Activated naive CD4-positive, alpha-beta T cell treated with anti-CD3 and anti-CD28 coated beads, Interleukin-2, amount 50 U/mL, for 24 hours (primary cell): ENCODE data around the gene MEPCE.
"Not testable (repeated sequence)": the region's sequence is repeated elsewhere in the genome, so short reads cannot be mapped to it uniquely, and the experiment has no call there.

Experiments
- H3K27ac Mint-ChIP-seq: one replicate; pipeline ENCODE4 v1.8.0; 2021; ENCODE audit warnings: mild to moderate bottlenecking, mixed read lengths
- H3K27me3 Mint-ChIP-seq: one replicate; pipeline ENCODE4 v1.8.0; 2021; ENCODE audit warnings: mixed read lengths
- H3K36me3 Mint-ChIP-seq: one replicate; pipeline ENCODE4 v1.8.0; 2021; ENCODE audit warnings: mixed read lengths
- H3K4me1 Mint-ChIP-seq: one replicate; pipeline ENCODE4 v1.8.0; 2021; ENCODE audit warnings: mixed read lengths
- H3K4me3 Mint-ChIP-seq: one replicate; pipeline ENCODE4 v1.8.0; 2021; ENCODE audit warnings: mild to moderate bottlenecking, mixed read lengths
- H3K9me3 Mint-ChIP-seq: one replicate; pipeline ENCODE4 v1.8.0; 2021; ENCODE audit warnings: mixed read lengths

The MEPCE gene

GRCh38 chr7:100429637-100430492, at the start of gene MEPCE:
Gene MEPCE (plus strand): TSS chr7:100429831. CDS start chr7:100430019, 188 bp downstream.
- Mint-ChIP-seq H3K4me1 (peaks cover 45% of the 10 kb centered on the region), H3K27me3 (no peaks in the 10 kb centered on the region), H3K36me3 (peaks cover 12% of the 10 kb centered on the region), H3K4me3 (peak within 1 kb of the TSS; percentile 98), H3K9me3 (no peaks in the 10 kb centered on the region), H3K27ac (peak within 1 kb of the TSS; percentile 99)

GRCh38 chr7:100380196-100380595, 49.4 kb upstream of the MEPCE start:
- Mint-ChIP-seq H3K9me3 (no peaks in the 10 kb centered on the region), H3K27ac (no peak overlapping the region), H3K36me3 (peaks cover 2% of the 10 kb centered on the region), H3K4me1 (peaks cover 6% of the 10 kb centered on the region), H3K27me3 (no peaks in the 10 kb centered on the region), H3K4me3 (no peak overlapping the region)

GRCh38 chr7:100381531-100382233, 47.9 kb upstream of the MEPCE start:
- H3K27ac Mint-ChIP-seq, H3K36me3 Mint-ChIP-seq, H3K27me3 Mint-ChIP-seq, H3K4me3 Mint-ChIP-seq, H3K4me1 Mint-ChIP-seq, H3K9me3 Mint-ChIP-seq: not testable (repeated sequence)

GRCh38 chr7:100382234-100382853, 47.3 kb upstream of the MEPCE start:
- H3K4me1 Mint-ChIP-seq, H3K36me3 Mint-ChIP-seq, H3K4me3 Mint-ChIP-seq, H3K9me3 Mint-ChIP-seq, H3K27ac Mint-ChIP-seq, H3K27me3 Mint-ChIP-seq: not testable (repeated sequence)

- H3K4me1 Mint-ChIP-seq = peaks cover 6% of the 10 kb centered on the region
- H3K9me3 Mint-ChIP-seq = no peaks in the 10 kb centered on the region
- peaks cover 2% of the 10 kb centered on the region for H3K36me3 Mint-ChIP-seq
- H3K27ac Mint-ChIP-seq = no peak overlapping the region
- no peaks in the 10 kb centered on the region for H3K27me3 Mint-ChIP-seq
- H3K4me3 Mint-ChIP-seq = no peak overlapping the region
Observed at GRCh38 chr7:100384628-100385294, 44.9 kb upstream of the MEPCE start.

- Mint-ChIP-seq H3K36me3 (peaks cover 2% of the 10 kb centered on the region), H3K9me3 (no peaks in the 10 kb centered on the region), H3K27ac (no peak overlapping the region), H3K4me1 (peaks cover 6% of the 10 kb centered on the region), H3K4me3 (no peak overlapping the region), H3K27me3 (no peaks in the 10 kb centered on the region)
Observed at GRCh38 chr7:100386940-100387339, 42.7 kb upstream of the MEPCE start.

GRCh38 chr7:100387695-100388094, 41.9 kb upstream of the MEPCE start:
- Mint-ChIP-seq H3K9me3 (no peaks in the 10 kb centered on the region), H3K36me3 (peaks cover 2% of the 10 kb centered on the region), H3K27ac (no peak overlapping the region), H3K27me3 (no peaks in the 10 kb centered on the region), H3K4me1 (peaks cover 2% of the 10 kb centered on the region), H3K4me3 (no peak overlapping the region)

- Mint-ChIP-seq H3K4me1 (no peaks in the 10 kb centered on the region), H3K9me3 (no peaks in the 10 kb centered on the region), H3K27me3 (no peaks in the 10 kb centered on the region), H3K27ac (no peak overlapping the region), H3K4me3 (no peak overlapping the region), H3K36me3 (peaks cover 2% of the 10 kb centered on the region)
Observed at GRCh38 chr7:100389437-100390088, 40.1 kb upstream of the MEPCE start.

- Mint-ChIP-seq H3K4me1 (peaks cover 2% of the 10 kb centered on the region), H3K27me3 (no peaks in the 10 kb centered on the region), H3K4me3 (no peak overlapping the region), H3K9me3 (no peaks in the 10 kb centered on the region), H3K36me3 (peaks cover 2% of the 10 kb centered on the region), H3K27ac (no peak overlapping the region)
Observed at GRCh38 chr7:100390286-100391009, 39.2 kb upstream of the MEPCE start.

- Mint-ChIP-seq H3K27me3 (no peaks in the 10 kb centered on the region), H3K9me3 (no peaks in the 10 kb centered on the region), H3K36me3 (peaks cover 2% of the 10 kb centered on the region), H3K27ac (no peak overlapping the region), H3K4me3 (no peak overlapping the region), H3K4me1 (peaks cover 23% of the 10 kb centered on the region)
Observed at GRCh38 chr7:100393233-100393905, 36.3 kb upstream of the MEPCE start.

- Mint-ChIP-seq H3K4me1 (peaks cover 27% of the 10 kb centered on the region), H3K4me3 (no peak overlapping the region), H3K27me3 (no peaks in the 10 kb centered on the region), H3K9me3 (no peaks in the 10 kb centered on the region), H3K36me3 (peaks cover 2% of the 10 kb centered on the region), H3K27ac (peak overlapping the region; percentile 80)
Observed at GRCh38 chr7:100394077-100394476, 35.6 kb upstream of the MEPCE start.

- H3K36me3 Mint-ChIP-seq = peaks cover 5% of the 10 kb centered on the region
- H3K9me3 Mint-ChIP-seq = no peaks in the 10 kb centered on the region
- H3K27me3 Mint-ChIP-seq = no peaks in the 10 kb centered on the region
- H3K4me3 Mint-ChIP-seq = peak overlapping the region; percentile 81
- H3K4me1 Mint-ChIP-seq = peaks cover 27% of the 10 kb centered on the region
- H3K27ac Mint-ChIP-seq = peak overlapping the region; percentile 88
Observed at GRCh38 chr7:100396421-100396982, 33.1 kb upstream of the MEPCE start.

- Mint-ChIP-seq H3K27me3 (no peaks in the 10 kb centered on the region), H3K4me1 (peaks cover 27% of the 10 kb centered on the region), H3K4me3 (peak overlapping the region; percentile 81), H3K9me3 (no peaks in the 10 kb centered on the region), H3K36me3 (peaks cover 10% of the 10 kb centered on the region), H3K27ac (peak overlapping the region; percentile 88)
Observed at GRCh38 chr7:100397315-100398081, 32.1 kb upstream of the MEPCE start.
